ENCODE data around the gene ACSM3.

DNA sequence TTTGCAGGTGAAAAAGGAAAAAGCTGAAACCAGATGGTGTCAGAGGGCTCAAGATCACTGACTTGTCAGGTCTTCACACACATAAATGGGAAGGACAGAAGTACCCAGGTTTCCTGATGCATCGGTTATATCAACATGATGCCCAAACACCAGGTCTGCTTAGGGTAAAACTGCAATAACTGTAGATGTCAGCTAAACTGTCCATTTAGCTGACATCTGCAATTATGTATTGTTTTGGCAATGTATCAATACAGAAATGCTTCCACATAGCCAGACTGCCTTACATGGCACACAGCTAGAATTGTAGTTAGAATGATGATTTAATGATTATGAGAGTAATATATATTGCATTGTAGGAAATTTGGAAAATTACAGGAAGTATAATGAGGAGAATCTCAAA is 5.0 kb downstream of the ACSM3 start:
- no peak for TF ChIP-seq EZH2 (IDR thresholded peaks at IDR 0.05; ENCODE audit: borderline replicate concordance, low read depth, low read length, severe bottlenecking)
- TF ChIP-seq, protein P1, sequence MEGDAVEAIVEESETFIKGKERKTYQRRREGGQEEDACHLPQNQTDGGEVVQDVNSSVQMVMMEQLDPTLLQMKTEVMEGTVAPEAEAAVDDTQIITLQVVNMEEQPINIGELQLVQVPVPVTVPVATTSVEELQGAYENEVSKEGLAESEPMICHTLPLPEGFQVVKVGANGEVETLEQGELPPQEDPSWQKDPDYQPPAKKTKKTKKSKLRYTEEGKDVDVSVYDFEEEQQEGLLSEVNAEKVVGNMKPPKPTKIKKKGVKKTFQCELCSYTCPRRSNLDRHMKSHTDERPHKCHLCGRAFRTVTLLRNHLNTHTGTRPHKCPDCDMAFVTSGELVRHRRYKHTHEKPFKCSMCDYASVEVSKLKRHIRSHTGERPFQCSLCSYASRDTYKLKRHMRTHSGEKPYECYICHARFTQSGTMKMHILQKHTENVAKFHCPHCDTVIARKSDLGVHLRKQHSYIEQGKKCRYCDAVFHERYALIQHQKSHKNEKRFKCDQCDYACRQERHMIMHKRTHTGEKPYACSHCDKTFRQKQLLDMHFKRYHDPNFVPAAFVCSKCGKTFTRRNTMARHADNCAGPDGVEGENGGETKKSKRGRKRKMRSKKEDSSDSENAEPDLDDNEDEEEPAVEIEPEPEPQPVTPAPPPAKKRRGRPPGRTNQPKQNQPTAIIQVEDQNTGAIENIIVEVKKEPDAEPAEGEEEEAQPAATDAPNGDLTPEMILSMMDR (IDR thresholded peaks at IDR 0.05; ENCODE audit: extremely low read depth in 1 of 2, insufficient read depth in 1 of 2, low read depth in 1 of 2, low read length in 2 of 2), result no peak
- TF ChIP-seq, protein P2, sequence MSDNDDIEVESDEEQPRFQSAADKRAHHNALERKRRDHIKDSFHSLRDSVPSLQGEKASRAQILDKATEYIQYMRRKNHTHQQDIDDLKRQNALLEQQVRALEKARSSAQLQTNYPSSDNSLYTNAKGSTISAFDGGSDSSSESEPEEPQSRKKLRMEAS (IDR thresholded peaks at IDR 0.05; ENCODE audit: insufficient read depth, insufficient read length), result no peak
- no peak for TF ChIP-seq JUN (IDR thresholded peaks at IDR 0.05; ENCODE audit: borderline replicate concordance, insufficient read depth, insufficient read length, low read depth)
- no peak for TF ChIP-seq POLR2A (IDR thresholded peaks at IDR 0.05; ENCODE audit: low read depth, low read length)
- no peak for TF ChIP-seq POLR2AphosphoS5 (IDR thresholded peaks at IDR 0.05; ENCODE audit: insufficient read depth, low read depth, low read length)
- no peak for TF ChIP-seq MYC (IDR thresholded peaks at IDR 0.05; ENCODE audit: low read depth, low read length)

All from endothelial cell of umbilical vein (primary cell).